ENCODE results near the gene MCC.

DNA sequence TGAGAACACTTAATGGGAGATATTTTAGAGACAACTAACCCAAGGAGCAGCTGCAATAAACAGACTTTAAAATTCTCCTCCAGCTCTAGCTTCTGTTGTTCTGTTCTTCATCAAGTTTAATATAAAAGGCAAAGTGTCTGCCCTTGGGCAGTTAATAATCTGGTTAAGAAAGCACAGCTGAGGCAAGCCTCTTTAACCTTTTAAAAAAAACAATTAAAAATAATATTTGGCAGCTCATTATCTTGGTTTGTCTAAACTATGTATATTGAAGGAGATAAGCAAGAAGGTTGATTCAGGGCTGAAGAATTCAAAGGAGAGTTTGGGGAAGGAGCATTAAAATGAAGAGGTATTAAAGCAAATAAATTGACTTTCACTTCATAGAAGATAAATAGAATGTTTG is 128.8 kb downstream of the MCC start:
- TF ChIP-seq, protein P1, sequence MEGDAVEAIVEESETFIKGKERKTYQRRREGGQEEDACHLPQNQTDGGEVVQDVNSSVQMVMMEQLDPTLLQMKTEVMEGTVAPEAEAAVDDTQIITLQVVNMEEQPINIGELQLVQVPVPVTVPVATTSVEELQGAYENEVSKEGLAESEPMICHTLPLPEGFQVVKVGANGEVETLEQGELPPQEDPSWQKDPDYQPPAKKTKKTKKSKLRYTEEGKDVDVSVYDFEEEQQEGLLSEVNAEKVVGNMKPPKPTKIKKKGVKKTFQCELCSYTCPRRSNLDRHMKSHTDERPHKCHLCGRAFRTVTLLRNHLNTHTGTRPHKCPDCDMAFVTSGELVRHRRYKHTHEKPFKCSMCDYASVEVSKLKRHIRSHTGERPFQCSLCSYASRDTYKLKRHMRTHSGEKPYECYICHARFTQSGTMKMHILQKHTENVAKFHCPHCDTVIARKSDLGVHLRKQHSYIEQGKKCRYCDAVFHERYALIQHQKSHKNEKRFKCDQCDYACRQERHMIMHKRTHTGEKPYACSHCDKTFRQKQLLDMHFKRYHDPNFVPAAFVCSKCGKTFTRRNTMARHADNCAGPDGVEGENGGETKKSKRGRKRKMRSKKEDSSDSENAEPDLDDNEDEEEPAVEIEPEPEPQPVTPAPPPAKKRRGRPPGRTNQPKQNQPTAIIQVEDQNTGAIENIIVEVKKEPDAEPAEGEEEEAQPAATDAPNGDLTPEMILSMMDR (conservative IDR thresholded peaks at IDR 0.05; ENCODE audit: low read length): no peak
- TF ChIP-seq EZH2phosphoT487 (IDR thresholded peaks at IDR 0.05; ENCODE audit: borderline replicate concordance, low read depth, low read length): no peak
